ENCODE measurements around the gene LRRC27. TPM values are rescaled to one million over a fixed set of nuclear protein-coding genes. Genes with fewer than 3 reads are reported as not detected.

LRRC27 gene
- total RNA-seq, 4 donors from 2014 or later, result 5.9 to 69.5 (median 8.3) TPM; not detected in 1

DNA sequence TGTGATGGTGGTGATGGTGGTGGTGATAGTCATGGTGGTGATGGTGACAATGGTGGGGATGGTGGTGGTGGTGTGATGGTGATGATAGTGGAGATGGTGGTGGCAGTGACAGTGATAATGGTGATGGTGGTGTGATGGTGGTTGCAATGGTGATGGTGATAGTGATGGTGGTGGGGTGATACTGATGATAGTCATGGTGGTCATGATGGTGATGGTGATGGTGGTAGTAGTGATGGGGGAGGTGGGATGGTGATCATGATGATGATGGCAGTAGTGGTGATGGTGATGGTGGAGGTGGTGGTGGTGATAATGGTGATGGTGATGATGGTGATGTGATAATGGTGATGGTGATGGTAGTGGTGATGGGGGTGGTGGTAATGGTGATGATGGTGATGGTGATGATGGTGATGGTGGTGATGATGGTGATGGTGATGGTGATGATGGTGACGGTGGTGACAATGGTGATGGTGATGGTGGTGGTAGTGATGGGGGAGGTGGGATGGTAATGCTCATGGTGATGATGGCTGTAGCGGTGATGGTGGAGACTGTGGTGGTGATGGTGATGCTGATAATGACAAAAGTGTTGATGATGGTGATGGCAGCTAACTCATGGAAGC is 60.3 kb downstream of the LRRC27 start:
- Histone ChIP-seq H3K27ac (no peak overlapping the region), H3K36me3 (no peaks in the 10 kb centered on the region), H3K4me1 (peaks cover 10 to 26% (median 22%) of the 10 kb centered on the region in 4 donors), H3K9me3 (no peaks in the 10 kb centered on the region), H3K27me3 (no peaks in the 10 kb centered on the region), H3K4me3 (no peak overlapping the region)
- TF ChIP-seq POLR2A (IDR thresholded peaks at IDR 0.05), result no peak
- no peak for TF ChIP-seq POLR2AphosphoS5 (IDR thresholded peaks at IDR 0.05)
- no peak for TF ChIP-seq EP300 (IDR thresholded peaks at IDR 0.05; ENCODE audit: low read depth)
- TF ChIP-seq, protein P1, sequence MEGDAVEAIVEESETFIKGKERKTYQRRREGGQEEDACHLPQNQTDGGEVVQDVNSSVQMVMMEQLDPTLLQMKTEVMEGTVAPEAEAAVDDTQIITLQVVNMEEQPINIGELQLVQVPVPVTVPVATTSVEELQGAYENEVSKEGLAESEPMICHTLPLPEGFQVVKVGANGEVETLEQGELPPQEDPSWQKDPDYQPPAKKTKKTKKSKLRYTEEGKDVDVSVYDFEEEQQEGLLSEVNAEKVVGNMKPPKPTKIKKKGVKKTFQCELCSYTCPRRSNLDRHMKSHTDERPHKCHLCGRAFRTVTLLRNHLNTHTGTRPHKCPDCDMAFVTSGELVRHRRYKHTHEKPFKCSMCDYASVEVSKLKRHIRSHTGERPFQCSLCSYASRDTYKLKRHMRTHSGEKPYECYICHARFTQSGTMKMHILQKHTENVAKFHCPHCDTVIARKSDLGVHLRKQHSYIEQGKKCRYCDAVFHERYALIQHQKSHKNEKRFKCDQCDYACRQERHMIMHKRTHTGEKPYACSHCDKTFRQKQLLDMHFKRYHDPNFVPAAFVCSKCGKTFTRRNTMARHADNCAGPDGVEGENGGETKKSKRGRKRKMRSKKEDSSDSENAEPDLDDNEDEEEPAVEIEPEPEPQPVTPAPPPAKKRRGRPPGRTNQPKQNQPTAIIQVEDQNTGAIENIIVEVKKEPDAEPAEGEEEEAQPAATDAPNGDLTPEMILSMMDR (IDR thresholded peaks at IDR 0.05), result no peak
- intact Hi-C loops (cut with DNase I; ENCODE audit: low total_unique reads) (loop anchor here (2.0 kb wide), 1 partner anchor 59 kb away; no protein-coding TSS in a partner anchor), in situ Hi-C loops (cut with MboI; ENCODE audit: low pct_ligation_motif_present in 1 of 4, low pct_unique_long_range_greater_than_20kb in 1 of 4, low sequenced_read_pairs in 3 of 4) (loop anchor here in 3 of 4 donors (5.0 to 25.0 kb wide), 3 partner anchors 60 to 245 kb away; partner anchors contain the start of gene INPP5A (in 2 of the 3))
- peak; percentile 0 for DNase-seq
- 91 to 95% methylated on average over 2 of the region's 2 CpGs for WGBS, 2 donors (ENCODE audit: low coverage in 1 of 2)

DNA sequence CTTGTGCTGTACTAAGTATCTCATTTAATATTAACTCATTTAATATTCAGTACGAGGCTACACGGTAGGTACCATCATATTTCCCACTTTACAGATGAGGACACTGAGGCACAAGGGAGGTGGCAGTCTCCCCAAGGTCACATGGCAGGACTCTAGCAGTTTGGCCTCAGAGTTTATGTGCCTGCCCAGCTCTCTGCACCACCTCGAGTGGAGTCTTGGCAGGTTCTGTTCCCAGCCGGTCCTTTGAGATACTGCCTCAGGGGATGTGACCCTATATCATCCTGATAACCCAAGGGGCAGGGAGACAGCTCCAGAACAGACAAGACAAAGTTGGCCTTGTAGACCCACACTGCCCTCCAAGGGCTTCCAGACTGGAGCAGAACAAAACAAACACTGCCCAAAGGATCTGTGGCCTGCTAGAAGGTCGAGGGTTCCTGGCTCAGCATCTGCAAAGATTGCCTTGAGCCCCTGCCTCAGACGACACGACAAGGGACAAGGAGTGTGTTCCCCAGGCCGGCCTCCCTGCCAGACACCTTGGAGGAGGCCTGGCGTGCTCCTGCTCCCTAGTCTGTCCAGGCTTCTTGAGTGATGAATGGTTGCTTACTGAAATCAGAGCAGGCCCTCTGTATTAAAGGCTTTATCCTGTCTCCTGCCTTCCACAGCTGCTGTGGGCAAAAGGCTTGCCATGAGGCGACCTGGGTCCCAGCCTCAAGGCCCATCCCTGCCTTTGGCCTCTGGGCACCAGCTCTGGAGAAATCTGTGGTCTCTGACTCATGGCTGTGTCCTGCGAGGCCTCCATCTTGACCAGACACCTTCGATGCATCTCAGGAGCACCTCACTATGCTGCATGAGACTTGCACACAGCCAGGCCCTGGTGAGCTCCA is 61.1 kb downstream of the LRRC27 start:
- WGBS, 2 donors (ENCODE audit: low coverage in 1 of 2), result 78% methylated on average over 12 of the region's 12 CpGs; no CpG with 5 or more reads in 1 of the 2 donors
- no peaks in the 10 kb centered on the region for H3K27me3 ChIP-seq
- peak; percentile 5 for DNase-seq
- no peak overlapping the region for H3K4me3 ChIP-seq
- H3K9me3 ChIP-seq, result no peaks in the 10 kb centered on the region
- in situ Hi-C loops (cut with MboI; ENCODE audit: low pct_ligation_motif_present in 1 of 4, low pct_unique_long_range_greater_than_20kb in 1 of 4, low sequenced_read_pairs in 3 of 4) (loop anchor here in 3 of 4 donors (5.0 to 25.0 kb wide), 3 partner anchors 59 to 244 kb away; partner anchors contain the start of gene INPP5A (in 2 of the 3)), intact Hi-C loops (cut with DNase I; ENCODE audit: low total_unique reads) (loop anchor here (2.0 kb wide), 1 partner anchor 58 kb away; no protein-coding TSS in a partner anchor)
- TF ChIP-seq, protein P1 (IDR thresholded peaks at IDR 0.05), result no peak
- no peak for TF ChIP-seq EP300 (IDR thresholded peaks at IDR 0.05; ENCODE audit: low read depth)
- no peak for TF ChIP-seq POLR2AphosphoS5 (IDR thresholded peaks at IDR 0.05)
- TF ChIP-seq POLR2A (IDR thresholded peaks at IDR 0.05), result no peak
- peaks cover 10 to 29% (median 21%) of the 10 kb centered on the region in 4 donors for H3K4me1 ChIP-seq
- no peaks in the 10 kb centered on the region for H3K36me3 ChIP-seq
- no peak overlapping the region for H3K27ac ChIP-seq

DNA sequence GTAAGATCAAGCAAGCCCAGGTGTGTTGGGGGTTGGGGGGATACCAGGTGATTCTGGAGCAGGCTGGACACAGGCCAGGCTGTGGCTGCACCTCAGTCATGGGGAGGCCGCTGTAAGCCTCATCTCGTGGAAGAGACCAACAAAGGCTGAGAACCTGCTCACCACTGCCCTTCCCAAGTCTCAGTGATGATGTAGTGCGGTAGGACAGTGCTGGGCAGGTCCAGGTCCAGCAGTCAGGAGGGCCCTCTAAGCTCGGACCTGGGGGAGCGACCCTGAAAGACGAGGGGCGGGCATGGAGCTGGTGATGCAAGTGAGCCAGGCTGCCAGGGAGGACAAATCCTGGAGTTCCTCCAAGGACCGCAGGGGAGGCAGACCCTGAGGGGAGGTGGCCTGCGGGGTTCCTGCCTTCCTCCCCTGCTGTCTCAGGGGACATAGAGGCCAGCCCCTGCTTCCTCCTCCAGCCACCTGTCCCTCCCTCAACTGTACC is 61.7 kb downstream of the LRRC27 start:
- Histone ChIP-seq H3K36me3 (no peaks in the 10 kb centered on the region), H3K4me1 (peaks cover 15 to 36% (median 27%) of the 10 kb centered on the region in 4 donors), H3K27me3 (no peaks in the 10 kb centered on the region), H3K27ac (no peak overlapping the region), H3K9me3 (no peaks in the 10 kb centered on the region), H3K4me3 (no peak overlapping the region)
- no peak for DNase-seq
- in situ Hi-C loops (cut with MboI; ENCODE audit: low pct_ligation_motif_present in 1 of 4, low pct_unique_long_range_greater_than_20kb in 1 of 4, low sequenced_read_pairs in 3 of 4), result loop anchor here in 3 of 4 donors (5.0 to 25.0 kb wide), 3 partner anchors 59 to 244 kb away; partner anchors contain the start of gene INPP5A (in 2 of the 3)
- 80 to 82% methylated on average over 2 to 9 of the region's 9 CpGs for WGBS, 2 donors (ENCODE audit: low coverage in 1 of 2)
- TF ChIP-seq POLR2AphosphoS5 (IDR thresholded peaks at IDR 0.05) (no peak), POLR2A (IDR thresholded peaks at IDR 0.05) (no peak), EP300 (IDR thresholded peaks at IDR 0.05; ENCODE audit: low read depth) (no peak)
- TF ChIP-seq, protein P1 (IDR thresholded peaks at IDR 0.05), result no peak
- intact Hi-C loops (cut with DNase I; ENCODE audit: low total_unique reads), result loop anchor here (2.0 kb wide), 1 partner anchor 57 kb away; no protein-coding TSS in a partner anchor

All from transverse colon (tissue), 4 donors.